MV-4-11 (cell line): Measurements from ENCODE around the gene CDK5RAP2.

Source experiments
- DNase-seq: peaks from one replicate; lab custom pipeline; 2025; lab: John Stamatoyannopoulos, UW

CDK5RAP2 gene

DNA sequence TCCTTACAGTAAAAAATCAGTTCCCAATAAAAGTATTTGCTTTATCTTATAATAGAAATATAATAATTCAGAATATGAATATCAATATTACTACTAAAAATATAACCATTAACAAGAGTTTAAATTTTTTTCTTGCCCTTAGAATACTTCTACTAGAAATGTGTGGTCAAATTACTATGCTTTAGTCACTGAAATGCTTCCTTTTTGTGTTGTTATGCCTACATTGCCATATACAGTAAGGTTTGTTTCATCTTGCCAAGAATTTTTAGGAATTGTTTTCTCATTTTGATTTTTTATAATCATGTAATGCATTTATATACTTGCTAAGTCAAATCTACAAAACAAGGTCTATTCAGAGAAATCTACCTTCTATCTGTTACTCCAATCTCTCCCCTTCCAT lies 181.7 kb downstream of the CDK5RAP2 start:
- no peak for DNase-seq

DNA sequence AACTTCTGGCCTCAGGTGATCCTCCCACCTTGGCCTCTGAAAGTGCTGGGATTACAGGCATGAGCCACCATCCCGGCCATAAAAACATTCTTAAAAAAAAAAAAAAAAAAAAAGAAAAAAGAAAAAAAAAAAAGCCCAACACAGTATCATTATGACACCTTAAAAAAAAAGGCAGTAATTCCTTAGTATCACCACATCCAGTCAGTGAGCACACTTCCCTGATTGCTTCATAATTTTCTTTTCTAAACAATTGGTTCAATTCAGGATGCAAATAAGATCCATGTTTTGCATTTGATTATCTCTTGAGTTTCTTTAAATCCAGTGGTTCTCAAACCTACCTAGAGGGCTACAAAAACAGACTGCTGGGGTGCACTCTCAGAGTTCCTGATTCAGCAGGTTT lies 182.5 kb downstream of the CDK5RAP2 start:
- peak; percentile 22 for DNase-seq

DNA sequence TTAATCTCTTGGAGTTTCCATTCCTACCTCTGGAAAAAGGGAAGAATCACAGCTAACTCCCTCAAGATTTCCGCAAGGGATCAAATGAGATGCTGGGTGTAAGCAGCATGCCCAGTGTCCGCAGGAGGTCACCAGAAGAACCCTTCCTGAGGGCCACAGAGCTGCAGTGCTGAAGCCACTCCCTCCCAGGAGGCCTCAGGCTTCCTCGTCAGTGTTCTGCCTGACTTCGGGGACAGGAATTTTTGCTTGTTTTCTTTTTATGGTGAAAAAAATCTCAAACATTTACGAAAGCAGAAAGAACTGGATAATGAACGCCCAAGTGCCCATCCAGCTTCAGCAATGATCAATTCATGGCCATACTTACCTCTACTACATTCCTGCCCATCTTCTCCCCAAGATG lies 183.0 kb downstream of the CDK5RAP2 start:
- no peak for DNase-seq

DNA sequence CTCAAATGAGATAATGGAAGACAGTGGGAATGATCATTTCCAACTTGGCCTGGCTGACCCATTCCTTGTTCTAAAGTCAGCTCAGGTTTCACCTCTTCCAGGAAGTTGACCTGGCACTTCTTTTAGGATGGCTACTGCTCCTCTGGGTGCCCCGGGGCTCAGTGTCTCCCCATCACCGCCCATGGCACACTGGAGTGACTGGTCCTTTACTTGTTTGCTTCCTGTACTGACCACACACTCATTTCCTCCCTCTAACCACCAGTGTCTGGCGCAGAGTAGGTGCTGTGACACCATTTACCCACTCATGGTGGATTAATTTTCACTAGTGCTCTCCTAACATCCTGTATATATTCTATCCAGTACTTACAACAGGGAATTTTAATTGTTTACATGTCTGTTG lies 183.5 kb downstream of the CDK5RAP2 start:
- no peak for DNase-seq

DNA sequence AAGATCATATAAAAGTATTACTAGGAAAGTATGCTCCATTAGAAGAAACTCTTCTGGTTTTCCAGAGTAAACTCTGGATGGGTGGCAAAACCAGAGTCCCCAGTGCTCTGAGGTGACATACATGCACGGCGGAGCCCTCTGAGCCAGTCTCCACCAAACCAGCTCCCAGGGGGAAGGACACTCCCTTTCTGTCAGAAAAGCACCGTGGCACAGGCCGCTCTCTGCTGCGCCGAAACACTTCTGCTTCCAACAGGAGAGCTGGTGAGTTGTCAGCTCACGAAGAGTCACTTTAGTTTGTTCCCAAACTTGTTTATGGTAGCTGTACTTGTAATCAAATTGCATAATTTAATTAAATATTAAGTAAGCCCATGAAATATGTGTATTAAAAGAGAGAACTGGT lies 184.6 kb downstream of the CDK5RAP2 start:
- DNase-seq, result no peak

DNA sequence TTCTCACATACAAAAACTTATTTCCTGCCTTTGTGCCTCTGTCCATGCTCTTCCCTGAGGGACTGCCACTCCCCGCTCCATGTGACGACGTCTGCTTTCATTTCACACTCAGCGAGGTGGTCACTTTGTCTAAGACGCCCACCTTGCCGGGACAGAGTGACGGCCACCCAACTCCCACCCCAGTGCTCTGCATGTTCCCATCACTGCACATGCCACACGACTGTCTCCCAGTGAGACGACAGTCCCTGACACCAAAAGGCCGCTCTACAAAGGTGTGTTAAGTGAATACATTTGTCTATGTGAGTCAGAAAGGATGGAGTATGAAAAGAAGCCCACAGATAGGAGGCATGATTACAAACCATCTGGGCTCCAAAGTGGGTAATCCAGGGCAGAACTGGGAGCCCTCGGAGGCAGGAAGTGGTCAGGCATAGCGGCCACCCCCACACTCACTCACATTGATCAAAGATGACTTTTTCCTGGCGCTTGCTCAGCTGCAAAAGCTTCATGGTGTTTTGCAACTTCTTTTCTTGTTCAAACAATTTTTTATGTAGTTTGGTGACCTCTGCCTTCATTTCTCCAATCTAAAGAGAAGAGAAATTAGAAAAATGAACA lies 185.8 kb downstream of the CDK5RAP2 start:
- DNase-seq, result peak; percentile 92

DNA sequence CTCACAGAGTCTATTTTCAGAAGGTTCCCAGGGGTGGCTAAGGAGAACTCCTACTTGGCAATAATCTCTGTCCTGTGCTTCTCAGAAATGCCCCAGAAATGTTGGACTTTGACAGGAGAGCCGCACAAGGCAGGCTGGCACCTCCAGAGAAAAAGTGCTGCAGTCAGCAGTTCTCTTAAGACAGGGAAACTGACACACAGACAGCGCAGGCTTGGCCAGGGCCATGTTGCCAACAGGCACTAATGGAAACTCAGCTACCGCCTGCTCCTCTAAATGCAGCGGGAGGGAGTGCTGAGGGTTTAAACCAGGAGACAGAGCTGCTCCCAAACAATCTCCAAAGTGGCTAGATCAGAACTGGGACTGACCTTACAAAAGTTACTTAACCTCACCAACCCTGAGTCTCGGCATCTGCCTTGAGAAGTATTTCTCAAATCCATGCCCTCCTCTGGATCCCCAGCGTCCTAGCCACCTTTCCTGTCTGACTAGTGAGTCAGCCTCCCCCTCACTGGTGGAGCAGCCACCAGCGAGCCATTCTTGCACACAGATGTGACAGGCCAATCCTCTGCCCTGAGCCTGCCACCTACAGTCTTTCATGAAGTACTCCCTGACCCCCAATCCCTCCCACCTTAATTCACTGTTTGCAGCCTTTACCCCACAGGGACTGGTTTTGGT lies 186.4 kb downstream of the CDK5RAP2 start:
- DNase-seq, result peak; percentile 56

DNA sequence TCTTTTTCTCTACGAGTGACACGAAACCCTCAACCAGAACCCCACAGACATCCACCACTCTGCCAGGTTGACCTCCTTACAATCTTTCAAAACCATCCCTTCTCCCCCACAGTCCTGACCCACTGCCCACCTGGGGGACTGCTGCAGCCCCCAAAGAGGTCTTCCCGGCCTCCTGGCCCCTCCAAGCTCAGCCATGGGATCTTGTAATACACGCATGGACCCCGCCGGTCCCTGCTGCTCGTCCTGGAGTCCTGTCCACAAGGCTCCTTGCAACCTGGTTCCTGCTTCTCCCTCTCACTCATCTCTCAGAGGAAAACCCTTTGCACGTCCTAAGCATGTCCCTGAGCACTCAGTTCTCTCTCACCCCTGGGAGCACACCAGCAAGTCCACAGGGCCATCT lies 187.3 kb downstream of the CDK5RAP2 start:
- no peak for DNase-seq

DNA sequence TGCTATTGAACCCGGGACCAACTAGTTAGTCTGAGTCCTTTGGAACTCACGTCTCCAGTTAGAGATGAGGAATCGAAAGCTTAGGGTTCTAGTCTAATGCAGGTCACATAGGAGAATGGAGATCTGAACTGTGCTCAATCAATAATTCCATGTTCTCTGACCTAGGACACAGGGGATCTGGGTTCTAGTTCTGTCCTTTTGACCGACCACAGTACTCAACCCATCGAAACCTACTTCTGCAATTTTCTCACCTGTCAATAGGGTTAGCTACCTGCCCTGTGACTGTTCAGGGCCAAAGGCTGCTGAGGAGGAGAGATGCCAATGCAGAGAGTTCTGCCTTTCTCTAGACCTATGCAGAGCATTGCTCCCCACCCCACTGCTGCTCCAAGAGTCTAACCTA lies 187.7 kb downstream of the CDK5RAP2 start:
- DNase-seq, result no peak

DNA sequence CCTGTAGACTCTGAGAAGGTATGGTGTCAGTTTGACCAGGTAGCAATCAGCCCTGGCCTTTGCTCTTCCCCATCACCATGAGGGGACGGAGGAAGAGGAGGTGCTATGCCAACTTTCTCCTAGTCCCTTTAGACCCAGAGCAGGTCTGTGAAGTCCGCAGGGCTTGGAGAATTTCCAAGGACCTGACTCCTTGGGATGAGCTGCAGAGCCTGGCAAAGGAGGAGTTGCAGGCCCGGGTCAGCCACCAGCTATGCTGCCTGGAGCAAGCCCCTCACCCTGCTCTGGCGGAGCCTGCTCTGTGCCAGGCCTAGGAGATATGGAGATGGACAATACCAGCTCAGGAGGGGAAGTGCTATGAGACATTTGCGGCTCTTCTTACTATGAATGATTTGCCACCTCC lies 188.3 kb downstream of the CDK5RAP2 start:
- DNase-seq, result no peak

DNA sequence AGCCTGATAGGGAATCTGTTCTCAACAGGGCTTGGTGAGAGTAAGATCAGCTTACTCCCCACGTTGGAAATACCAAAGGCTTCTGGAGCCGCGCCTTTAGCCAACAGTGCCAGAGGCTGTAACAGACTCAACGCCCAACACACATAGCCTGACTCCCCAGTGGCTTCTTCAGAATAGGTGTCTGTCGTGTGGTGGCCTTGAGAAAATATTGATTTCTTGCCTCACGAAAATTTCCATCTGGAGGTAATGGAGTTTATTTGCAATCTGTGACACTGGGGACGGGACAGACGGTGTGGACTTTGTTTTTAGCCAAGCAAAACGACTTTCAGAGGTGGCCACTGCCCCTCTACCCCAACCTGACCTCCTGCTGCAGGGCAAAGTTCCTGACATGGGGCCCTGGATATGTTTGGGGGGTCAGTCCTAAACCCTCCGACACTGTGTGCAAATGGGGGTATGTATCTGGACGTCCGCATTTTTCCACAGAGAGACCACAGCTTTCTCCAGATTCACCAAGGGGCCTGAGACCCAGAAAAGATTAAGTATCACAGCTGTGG lies 189.3 kb downstream of the CDK5RAP2 start:
- DNase-seq, result no peak

DNA sequence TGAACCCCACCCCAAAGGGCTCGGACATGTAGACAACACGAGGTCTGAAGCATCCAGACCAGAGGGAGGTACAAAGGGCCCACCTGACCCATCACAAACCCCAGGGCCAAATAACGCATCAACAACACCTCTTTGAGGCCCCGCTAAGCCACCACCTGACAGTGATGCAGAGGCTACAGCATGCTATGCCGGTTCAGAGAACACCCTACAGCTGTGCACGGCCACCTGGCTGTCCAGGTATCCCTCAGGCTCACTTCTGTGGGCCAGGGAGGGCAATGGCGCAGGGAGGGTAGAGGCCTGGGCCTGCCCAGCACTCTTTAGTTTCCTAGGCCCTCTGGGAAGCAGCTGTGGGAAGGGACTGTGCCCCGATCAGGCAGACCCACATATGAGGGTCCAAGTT lies 190.1 kb downstream of the CDK5RAP2 start:
- DNase-seq, result no peak

DNA sequence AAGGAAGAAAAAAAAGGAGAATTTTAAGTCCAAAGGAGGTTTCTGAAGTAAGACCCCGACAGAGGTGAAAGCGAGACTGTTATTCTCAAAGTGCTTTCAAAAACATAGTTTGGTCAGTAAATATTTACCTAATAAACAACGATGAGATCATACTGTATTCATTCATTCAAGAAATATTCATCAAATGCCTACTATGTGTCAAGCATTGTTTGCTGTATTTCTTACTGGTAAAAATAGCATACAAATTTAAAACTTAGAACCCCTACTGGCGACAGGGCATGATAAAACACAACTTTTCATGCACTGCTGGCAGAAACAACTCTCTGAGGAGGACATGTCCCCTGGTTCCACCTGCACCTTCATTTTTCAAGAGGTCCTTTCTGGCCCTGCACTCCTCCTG lies 190.7 kb downstream of the CDK5RAP2 start:
- DNase-seq, result no peak

DNA sequence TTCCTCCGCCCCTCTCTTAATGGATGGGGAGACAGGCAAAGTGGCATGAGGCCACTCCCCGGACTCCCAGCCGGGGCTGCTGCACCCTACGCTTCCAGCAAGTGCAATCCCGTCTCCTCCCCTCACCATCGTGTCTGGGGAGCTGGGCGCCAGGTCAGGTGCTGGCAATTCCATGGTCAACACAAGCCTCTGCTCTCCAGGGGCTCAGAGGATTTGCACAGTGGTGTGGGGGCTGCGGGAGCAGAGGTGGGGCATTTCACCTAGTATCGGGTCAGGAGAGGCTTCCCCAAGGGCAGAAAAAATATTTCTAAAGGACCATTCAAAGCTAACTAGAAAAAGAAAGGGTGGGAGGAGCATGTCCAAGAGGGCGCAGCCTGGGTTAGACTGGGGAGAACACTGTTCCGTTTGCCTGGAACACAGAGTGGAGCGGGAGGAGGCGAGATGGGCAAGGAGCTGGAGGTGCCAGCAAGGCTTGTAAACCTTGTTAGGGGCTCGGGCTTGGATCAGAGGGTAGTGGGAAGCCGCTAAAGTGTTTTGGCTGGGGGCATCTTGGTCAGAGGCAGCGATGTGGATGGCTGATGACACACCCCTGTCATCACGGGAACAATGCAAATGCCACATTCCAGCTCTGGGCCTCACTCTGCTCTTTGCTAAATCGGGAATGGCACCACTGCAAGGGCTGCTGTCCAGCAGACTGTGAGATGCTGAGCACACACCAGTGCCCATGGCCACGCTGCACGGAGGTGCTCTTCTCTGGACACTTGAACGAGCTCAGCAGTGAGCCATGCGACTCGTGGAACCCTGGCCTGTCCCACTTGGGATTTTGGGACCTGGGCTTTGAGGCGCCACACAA lies 191.7 kb downstream of the CDK5RAP2 start:
- DNase-seq, result no peak

DNA sequence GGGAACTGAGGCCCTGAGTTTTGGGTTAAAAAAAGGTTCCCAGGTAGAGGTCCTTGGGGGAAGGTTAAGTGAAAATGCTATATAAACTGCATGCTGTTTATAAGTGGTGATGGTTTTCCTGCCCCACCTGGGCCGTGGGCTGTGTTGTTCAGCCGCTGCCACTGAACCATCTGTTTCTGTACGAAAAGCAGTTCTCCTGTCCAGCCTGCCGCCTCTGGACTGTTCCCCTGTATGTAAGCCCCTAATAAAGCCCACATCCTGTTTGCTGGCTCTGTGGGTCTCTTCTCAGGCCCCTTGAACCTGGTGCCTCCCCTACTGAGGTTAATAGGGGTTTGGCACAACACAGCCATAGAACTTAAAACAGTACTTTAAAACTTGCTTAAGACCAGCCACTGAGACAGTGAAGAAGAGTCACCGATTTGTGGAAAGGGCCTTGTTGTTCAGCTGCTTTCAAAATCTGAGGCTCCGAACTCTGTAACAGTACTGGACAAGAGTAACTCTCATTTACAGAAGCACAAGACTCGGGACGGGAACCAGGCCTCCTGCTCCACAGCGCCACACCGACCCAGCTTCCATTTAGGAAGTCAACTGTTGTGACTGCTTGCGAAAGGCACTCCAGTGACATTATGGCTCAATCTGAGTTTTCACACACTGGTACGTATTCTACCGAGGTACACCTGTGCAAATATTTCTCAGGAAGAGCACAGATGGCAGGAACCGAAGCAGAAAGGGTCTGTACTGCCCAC lies 192.5 kb downstream of the CDK5RAP2 start:
- no peak for DNase-seq

DNA sequence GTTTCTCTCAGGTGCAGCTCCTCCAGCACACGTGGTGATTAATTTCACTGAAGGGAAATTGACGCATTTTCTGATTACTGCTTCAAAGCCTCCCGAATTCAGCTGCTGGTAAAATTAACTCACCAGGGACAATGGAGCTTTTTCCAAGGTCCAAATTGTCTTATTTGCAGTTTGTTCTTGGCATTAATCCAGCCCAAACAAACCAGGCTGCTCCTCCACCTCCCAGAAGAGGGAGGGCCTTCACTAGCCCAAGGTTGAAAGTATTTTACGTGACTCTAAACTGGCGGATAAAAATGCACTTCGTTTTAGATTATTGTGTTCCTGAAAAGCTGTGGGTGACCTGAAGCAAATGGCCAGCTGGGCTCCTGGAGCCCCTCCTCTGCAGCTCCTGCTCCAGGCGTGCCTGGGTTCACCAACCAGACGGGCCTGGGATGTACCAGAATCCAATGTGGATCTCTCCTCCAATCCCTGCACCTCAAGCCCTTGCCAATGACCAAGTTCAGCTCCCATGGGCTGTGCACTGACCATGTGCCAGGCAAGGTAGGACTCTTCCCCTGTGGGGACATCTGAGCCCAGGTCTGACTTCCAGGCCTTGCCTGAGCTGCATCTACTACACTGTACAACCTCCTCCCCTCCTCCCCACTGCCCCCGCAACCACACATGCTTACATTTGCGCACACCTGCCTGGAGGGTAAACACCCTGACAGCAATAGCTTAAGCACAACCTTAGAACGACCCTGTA lies 193.4 kb downstream of the CDK5RAP2 start:
- no peak for DNase-seq

DNA sequence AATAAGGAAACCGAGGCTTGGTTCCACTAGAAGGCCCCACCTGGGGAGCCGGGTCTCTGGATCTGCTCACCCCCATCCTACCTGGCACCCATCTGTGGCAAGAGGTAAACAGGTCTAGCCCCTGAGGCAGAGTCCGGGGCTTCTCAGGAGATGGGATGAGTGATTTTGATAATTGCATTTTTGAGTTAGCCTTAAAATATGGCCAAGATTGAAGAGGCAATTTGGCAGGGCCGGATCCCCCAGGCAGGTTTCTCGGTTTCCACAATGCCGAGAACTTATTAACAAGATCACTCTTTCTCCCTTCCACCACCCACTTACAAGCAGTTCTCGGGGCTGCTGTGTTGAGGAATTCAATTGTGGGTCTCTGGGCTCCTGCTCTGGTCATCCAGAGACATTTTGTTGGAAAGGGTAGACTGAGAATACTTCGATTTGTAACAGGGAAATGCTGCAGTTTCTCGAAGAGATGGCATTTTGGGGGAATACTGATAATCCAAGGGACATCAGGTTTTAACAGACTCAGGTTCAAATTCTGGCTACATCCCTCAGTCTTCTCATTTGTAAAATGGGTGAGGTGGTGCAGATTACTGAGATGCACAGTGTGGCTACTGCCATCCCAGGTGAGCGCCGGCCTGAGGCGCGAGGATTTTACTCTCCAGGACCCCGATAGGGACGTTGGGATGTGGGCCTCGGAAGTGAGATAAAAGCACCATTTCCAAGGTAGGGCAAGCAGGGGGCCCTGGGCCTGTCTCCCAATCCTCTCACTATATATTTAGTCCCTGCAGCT lies 194.2 kb downstream of the CDK5RAP2 start:
- no peak for DNase-seq

DNA sequence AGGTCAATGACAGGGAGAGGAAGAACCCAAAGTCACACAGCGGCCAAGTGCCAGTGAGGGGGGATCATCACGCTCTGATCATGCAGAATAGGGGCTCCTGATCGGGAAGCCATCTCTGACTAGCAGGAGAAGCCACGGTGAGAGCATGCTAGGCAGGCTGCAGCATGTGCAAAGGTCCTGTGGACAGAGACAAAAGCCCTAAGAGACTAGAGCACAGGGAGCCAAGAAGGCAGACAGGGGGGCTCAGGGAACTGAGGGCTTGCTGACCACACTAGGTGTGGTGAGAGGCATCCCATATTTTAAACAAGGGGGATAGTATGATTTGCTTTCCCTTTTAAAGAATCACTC lies 195.1 kb downstream of the CDK5RAP2 start:
- no peak for DNase-seq

DNA sequence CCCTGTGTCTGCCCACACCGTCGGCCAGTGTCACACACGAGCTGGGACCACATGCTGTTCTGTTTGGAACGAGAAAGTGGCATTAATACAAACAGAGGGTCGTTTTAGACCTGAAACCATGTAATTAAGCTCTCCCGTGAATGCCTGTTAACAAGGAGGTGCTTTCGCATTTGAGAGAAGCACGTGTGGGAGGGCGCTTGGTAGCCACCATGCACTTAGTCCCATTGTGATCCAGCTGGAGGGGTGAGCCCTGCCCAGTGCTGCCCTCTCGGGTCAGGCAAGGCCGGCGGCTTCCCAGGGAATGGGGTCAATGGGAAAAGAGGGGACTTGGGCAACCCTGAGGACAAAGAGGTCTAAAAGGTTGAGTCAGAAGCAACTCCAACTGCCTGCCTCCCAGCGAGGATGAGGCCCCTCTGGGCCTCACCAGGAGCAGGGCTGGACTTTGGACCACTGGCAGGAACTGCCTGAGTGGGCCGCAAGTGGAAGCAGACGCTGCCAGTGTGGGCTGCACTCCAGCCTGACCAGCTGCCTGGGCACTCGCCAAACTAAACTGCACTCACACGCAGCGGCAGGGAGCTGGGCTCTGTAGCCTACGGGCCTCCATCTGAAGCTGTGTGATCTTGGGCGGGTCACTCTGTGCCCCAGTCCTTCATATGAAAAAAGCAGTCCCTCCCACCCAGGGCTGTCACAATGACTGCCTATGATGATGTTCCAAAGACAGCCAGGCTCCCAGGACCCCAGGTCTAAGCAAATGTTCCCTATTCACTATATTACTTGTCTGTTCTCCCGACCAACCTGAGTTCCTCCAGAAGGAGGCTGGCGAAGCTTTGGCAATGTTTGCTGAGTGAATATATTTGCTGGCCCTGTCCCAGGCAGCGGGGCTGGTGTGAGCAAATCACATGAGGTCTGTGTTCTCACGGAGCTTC lies 195.7 kb downstream of the CDK5RAP2 start:
- DNase-seq, result no peak

DNA sequence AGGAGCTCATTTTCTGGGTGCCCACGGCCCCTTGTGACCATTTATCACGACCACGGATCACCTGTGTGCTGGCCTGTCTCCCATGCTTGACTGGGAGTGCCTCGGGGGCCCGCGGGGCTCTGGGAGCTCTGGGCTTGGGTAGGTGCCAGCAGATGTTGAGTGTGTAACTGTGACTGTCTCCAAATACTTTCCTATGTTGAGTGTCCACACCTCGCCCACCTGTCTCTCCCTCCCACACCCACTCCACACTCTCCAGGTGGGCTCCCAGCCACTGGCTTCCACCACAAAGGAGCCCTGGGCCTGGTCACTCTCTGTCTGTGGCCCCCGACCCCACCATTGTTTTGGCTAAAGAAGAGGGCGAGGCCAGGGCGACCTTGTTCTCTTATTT lies 196.4 kb downstream of the CDK5RAP2 start:
- no peak for DNase-seq
